NCI-H2029 (cell line): ENCODE measurements around the gene CISD3.
"Not testable (repeated sequence)": the region's sequence is repeated elsewhere in the genome, so short reads cannot be mapped to it uniquely, and the experiment has no call there.

ENCODE experiments used
- DNase-seq: peaks from one replicate; lab custom pipeline; 2025; lab: John Stamatoyannopoulos, UW

Gene CISD3

GRCh38 chr17:38707678-38708351, 22.3 kb upstream of the CISD3 start:
- peak; percentile 83 for DNase-seq

- DNase-seq = no peak
Observed at GRCh38 chr17:38709104-38709820, 20.9 kb upstream of the CISD3 start.

GRCh38 chr17:38709864-38710603, 20.1 kb upstream of the CISD3 start:
- DNase-seq = no peak

GRCh38 chr17:38710604-38710962, 19.6 kb upstream of the CISD3 start:
- DNase-seq = no peak

GRCh38 chr17:38710985-38711384, 19.2 kb upstream of the CISD3 start:
- no peak for DNase-seq

- no peak for DNase-seq
Observed at GRCh38 chr17:38711792-38712571, 18.2 kb upstream of the CISD3 start.

- no peak for DNase-seq
Observed at GRCh38 chr17:38712593-38712992, 17.5 kb upstream of the CISD3 start.

- no peak for DNase-seq
Observed at GRCh38 chr17:38713456-38714075, 16.6 kb upstream of the CISD3 start.

GRCh38 chr17:38715216-38715943, 14.8 kb upstream of the CISD3 start:
- no peak for DNase-seq

- no peak for DNase-seq
Observed at GRCh38 chr17:38716368-38717005, 13.7 kb upstream of the CISD3 start.

GRCh38 chr17:38717139-38717745, 12.9 kb upstream of the CISD3 start:
- peak; percentile 36 for DNase-seq

- DNase-seq = no peak
Observed at GRCh38 chr17:38719289-38719942, 10.7 kb upstream of the CISD3 start.

GRCh38 chr17:38719943-38720641, 10.0 kb upstream of the CISD3 start:
- no peak for DNase-seq

- DNase-seq = no peak
Observed at GRCh38 chr17:38720941-38721340, 9.2 kb upstream of the CISD3 start.

- DNase-seq = no peak
Observed at GRCh38 chr17:38721802-38722201, 8.3 kb upstream of the CISD3 start.

- peak; percentile 61 for DNase-seq
Observed at GRCh38 chr17:38724337-38724988, 5.7 kb upstream of the CISD3 start.

GRCh38 chr17:38725066-38725465, 5.1 kb upstream of the CISD3 start:
- DNase-seq = no peak

GRCh38 chr17:38726145-38726544, 4.0 kb upstream of the CISD3 start:
- DNase-seq = not testable (repeated sequence)

- no peak for DNase-seq
Observed at GRCh38 chr17:38727736-38728135, 2.4 kb upstream of the CISD3 start.
